ENCODE results near the gene P2RX6. TPM values are rescaled to one million over a fixed set of nuclear protein-coding genes. Genes with fewer than 3 reads are reported as not detected.

The P2RX6 gene
- total RNA-seq, 1 donor from 2014 or later: 0.45 TPM

GRCh38 chr22:20966883-20967696 lies 47.9 kb upstream of the P2RX6 start, which contains the start of gene AIFM3:
Gene AIFM3 (plus strand): TSS chr22:20967255. CDS start chr22:20967945, 690 bp downstream.
- Mint-ChIP-seq H3K4me3 (ENCODE audit: unreplicated experiment) (no peak within 1 kb of the TSS), H3K4me1 (ENCODE audit: low read depth, unreplicated experiment) (no peaks in the 10 kb centered on the region), H3K9me3 (ENCODE audit: unreplicated experiment) (no peaks in the 10 kb centered on the region), H3K27me3 (ENCODE audit: low read depth, unreplicated experiment) (peaks cover 31% of the 10 kb centered on the region), H3K27ac (ENCODE audit: unreplicated experiment) (peak within 1 kb of the TSS; percentile 7), H3K36me3 (ENCODE audit: low read depth, unreplicated experiment) (no peaks in the 10 kb centered on the region)
- no peak within 1 kb of the TSS for H3K27ac ChIP-seq (ENCODE audit: low read depth, low read length)
- H3K9ac ChIP-seq (ENCODE audit: low read length): no peak within 1 kb of the TSS
- H3K4me2 ChIP-seq (ENCODE audit: low read length): no peak within 1 kb of the TSS
- no peaks in the 10 kb centered on the region for H3K36me3 ChIP-seq (ENCODE audit: insufficient read depth, low read length)
- no peaks in the 10 kb centered on the region for H3K79me2 ChIP-seq (ENCODE audit: insufficient read depth, low read length)
- H3K9me3 ChIP-seq (ENCODE audit: insufficient read depth, low read depth, low read length): no peaks in the 10 kb centered on the region
- no peaks in the 10 kb centered on the region for H4K20me1 ChIP-seq (ENCODE audit: insufficient read depth, low read length)
- no peak within 1 kb of the TSS for H2AFZ ChIP-seq (ENCODE audit: low read depth, low read length)
- no peaks in the 10 kb centered on the region for H3K4me1 ChIP-seq (ENCODE audit: insufficient read depth, low read length)
- TF ChIP-seq, protein P1, sequence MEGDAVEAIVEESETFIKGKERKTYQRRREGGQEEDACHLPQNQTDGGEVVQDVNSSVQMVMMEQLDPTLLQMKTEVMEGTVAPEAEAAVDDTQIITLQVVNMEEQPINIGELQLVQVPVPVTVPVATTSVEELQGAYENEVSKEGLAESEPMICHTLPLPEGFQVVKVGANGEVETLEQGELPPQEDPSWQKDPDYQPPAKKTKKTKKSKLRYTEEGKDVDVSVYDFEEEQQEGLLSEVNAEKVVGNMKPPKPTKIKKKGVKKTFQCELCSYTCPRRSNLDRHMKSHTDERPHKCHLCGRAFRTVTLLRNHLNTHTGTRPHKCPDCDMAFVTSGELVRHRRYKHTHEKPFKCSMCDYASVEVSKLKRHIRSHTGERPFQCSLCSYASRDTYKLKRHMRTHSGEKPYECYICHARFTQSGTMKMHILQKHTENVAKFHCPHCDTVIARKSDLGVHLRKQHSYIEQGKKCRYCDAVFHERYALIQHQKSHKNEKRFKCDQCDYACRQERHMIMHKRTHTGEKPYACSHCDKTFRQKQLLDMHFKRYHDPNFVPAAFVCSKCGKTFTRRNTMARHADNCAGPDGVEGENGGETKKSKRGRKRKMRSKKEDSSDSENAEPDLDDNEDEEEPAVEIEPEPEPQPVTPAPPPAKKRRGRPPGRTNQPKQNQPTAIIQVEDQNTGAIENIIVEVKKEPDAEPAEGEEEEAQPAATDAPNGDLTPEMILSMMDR (IDR thresholded peaks at IDR 0.05; ENCODE audit: insufficient read depth, low read depth, low read length): no peak
- no peak for TF ChIP-seq EZH2 (IDR thresholded peaks at IDR 0.05; ENCODE audit: insufficient read depth, low read length)
- H3K4me3 ChIP-seq (ENCODE audit: insufficient read depth, low read depth, low read length): no peak within 1 kb of the TSS
- FAIRE-seq: no peak
- DNase-seq (ENCODE audit: low read depth): no peak
- peaks cover 14% of the 10 kb centered on the region for H3K27me3 ChIP-seq (ENCODE audit: insufficient read depth, low read length)

DNA sequence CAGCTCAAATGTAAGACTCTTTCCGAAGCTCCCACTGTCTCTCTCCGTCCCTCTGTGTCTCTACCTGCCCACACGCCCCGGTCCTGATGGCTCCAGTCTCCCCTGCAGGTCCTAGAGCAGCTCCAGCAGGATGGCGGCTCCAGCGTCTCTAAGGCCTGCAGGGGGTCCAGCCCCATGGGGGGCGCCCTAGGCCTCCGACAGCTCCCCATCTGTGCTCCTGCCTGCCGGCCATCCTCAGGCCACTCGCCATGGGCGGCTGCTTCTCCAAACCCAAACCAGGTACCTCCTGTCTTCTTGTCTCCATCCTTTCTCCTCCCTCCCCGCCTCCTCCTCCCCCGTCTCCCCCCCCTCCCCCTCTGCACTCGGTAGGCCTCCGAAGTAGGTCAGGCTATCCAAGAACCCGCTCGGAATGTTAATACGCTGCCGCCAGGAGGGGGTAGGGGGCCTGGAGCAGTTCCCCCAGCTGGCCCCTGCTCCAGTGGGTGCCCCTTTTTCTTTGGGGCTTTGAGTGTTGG lies 47.2 kb upstream of the P2RX6 start:
- H3K27me3 Mint-ChIP-seq (ENCODE audit: low read depth, unreplicated experiment): peaks cover 33% of the 10 kb centered on the region
- no peak overlapping the region for H3K4me2 ChIP-seq (ENCODE audit: low read length)

More for the DNA sequence above, 47.2 kb upstream of the P2RX6 start:
- Mint-ChIP-seq H3K9me3 (ENCODE audit: unreplicated experiment) (no peaks in the 10 kb centered on the region), H3K36me3 (ENCODE audit: low read depth, unreplicated experiment) (no peaks in the 10 kb centered on the region), H3K4me3 (ENCODE audit: unreplicated experiment) (no peak overlapping the region), H3K4me1 (ENCODE audit: low read depth, unreplicated experiment) (no peaks in the 10 kb centered on the region), H3K27ac (ENCODE audit: unreplicated experiment) (no peak overlapping the region)
- Histone ChIP-seq H3K27me3 (ENCODE audit: insufficient read depth, low read length) (peaks cover 14% of the 10 kb centered on the region), H3K79me2 (ENCODE audit: insufficient read depth, low read length) (no peaks in the 10 kb centered on the region), H3K9me3 (ENCODE audit: insufficient read depth, low read depth, low read length) (no peaks in the 10 kb centered on the region), H3K4me1 (ENCODE audit: insufficient read depth, low read length) (no peaks in the 10 kb centered on the region), H3K36me3 (ENCODE audit: insufficient read depth, low read length) (no peaks in the 10 kb centered on the region), H2AFZ (ENCODE audit: low read depth, low read length) (no peak overlapping the region), H3K27ac (ENCODE audit: low read depth, low read length) (no peak overlapping the region), H3K4me3 (ENCODE audit: insufficient read depth, low read depth, low read length) (no peak overlapping the region), H4K20me1 (ENCODE audit: insufficient read depth, low read length) (no peaks in the 10 kb centered on the region), H3K9ac (ENCODE audit: low read length) (no peak overlapping the region)
- no peak for DNase-seq (ENCODE audit: low read depth)
- TF ChIP-seq, protein P1 (IDR thresholded peaks at IDR 0.05; ENCODE audit: insufficient read depth, low read depth, low read length): no peak
- FAIRE-seq: no peak

Measured in astrocyte (in vitro differentiated cells and primary cell).